HepG2 (cell line): ENCODE measurements around the gene EXPH5.

Experiments used
- CTCF ChIP-seq: sonication (generic); formaldehyde crosslinking; IDR thresholded peaks from 2 replicates; pipeline ENCODE4 v1.5.0; 2020; ENCODE audit warnings: mild to moderate bottlenecking, missing genetic modification reagents, moderate library complexity
- FOXA1 ChIP-seq, 2 experiments: fragments of 450-650 bp in 1 of 2; sonication (generic) in 1 of 2; formaldehyde crosslinking in 1 of 2; IDR thresholded peaks; 2 replicates each; pipeline versions ENCODE4 v1.4.0 to v1.6.1; 2016 to 2020; ENCODE audit warnings: missing genetic modification reagents in 1 of 2
- POLR2AphosphoS5 ChIP-seq: IDR thresholded peaks from 2 replicates; pipeline ENCODE4 v1.6.1; 2012; ENCODE audit warnings: low read depth, low read length
- REST ChIP-seq, 2 experiments: IDR thresholded peaks; 2 replicates each; pipeline ENCODE4 v1.6.1; 2011 to 2012; ENCODE audit warnings: low read length in 2 of 2, borderline replicate concordance in 1 of 2, low read depth in 1 of 2, mild to moderate bottlenecking in 1 of 2, moderate library complexity in 1 of 2
- SIN3A ChIP-seq: IDR thresholded peaks from 2 replicates; pipeline ENCODE4 v1.6.1; 2011; ENCODE audit warnings: low read depth, mild to moderate bottlenecking, control low read depth, low read length, borderline replicate concordance
- USF2 ChIP-seq, 2 experiments: sonication (generic) in 1 of 2; formaldehyde crosslinking in 1 of 2; IDR thresholded peaks; 2 replicates each; pipeline versions ENCODE4 v1.5.1 to v1.6.1; 2011 to 2020; ENCODE audit warnings: borderline replicate concordance in 1 of 2, low read depth in 1 of 2, low read length in 1 of 2, mild to moderate bottlenecking in 1 of 2, missing genetic modification reagents in 1 of 2, moderate library complexity in 1 of 2
- ZNF720 ChIP-seq: sonication (generic); formaldehyde crosslinking; IDR thresholded peaks from 2 replicates; pipeline ENCODE4 v1.4.0; 2020; ENCODE audit warnings: missing genetic modification reagents

- TF ChIP-seq ZNF720: no peak
- no peak for TF ChIP-seq FOXA1 (IDR thresholded peaks at IDR 0.05)
- TF ChIP-seq FOXA1 (CRISPR knock-in tag; IDR thresholded peaks at IDR 0.05): no peak
- no peak for TF ChIP-seq SIN3A
- no peak for TF ChIP-seq POLR2AphosphoS5
- TF ChIP-seq REST (IDR thresholded peaks at IDR 0.05; ENCODE audit: borderline replicate concordance in 1 of 2, low read depth in 1 of 2, low read length in 2 of 2): no peak
- no peak for TF ChIP-seq USF2 (IDR thresholded peaks at IDR 0.05; ENCODE audit: low read depth, low read length)
- TF ChIP-seq USF2 (CRISPR knock-in tag; IDR thresholded peaks at IDR 0.05; ENCODE audit: borderline replicate concordance): no peak
- no peak for TF ChIP-seq CTCF
Observed at GRCh38 chr11:108468478-108468864, 125.1 kb downstream of the EXPH5 start.
